Activated CD4-positive, alpha-beta memory T cell treated with anti-CD3 and anti-CD28 coated beads for 36 hours (primary cell): ENCODE measurements around the gene FAM221B. TPM values are rescaled to one million over a fixed set of nuclear protein-coding genes. Genes with fewer than 3 reads are reported as not detected.
A peak's percentile ranks its signal among the peaks of the same experiment; 100 is the strongest.

ENCODE experiments used
- CTCF ChIA-PET: fragments of 350-600 bp; sonication (Branson Sonifier 250); formaldehyde crosslinking; loops from one replicate; lab custom pipeline; 2021; ENCODE audit warnings: antibody characterized with exemption, inconsistent platforms; lab: Charles Lee
- POLR2A ChIA-PET: fragments of 350-600 bp; sonication (Branson Sonifier 250); formaldehyde crosslinking; loops from one replicate; lab custom pipeline; 2021; ENCODE audit warnings: antibody characterized with exemption; lab: Charles Lee
- DNase-seq: peaks from one replicate; pipeline ENCODE4 v3.0.0-alpha.2; 2020
- H3K27ac Mint-ChIP-seq: one replicate; pipeline ENCODE4 v1.8.0; 2021; ENCODE audit warnings: mixed read lengths
- H3K27me3 Mint-ChIP-seq: one replicate; pipeline ENCODE4 v1.8.0; 2021; ENCODE audit warnings: mixed read lengths
- H3K36me3 Mint-ChIP-seq: one replicate; pipeline ENCODE4 v1.8.0; 2021; ENCODE audit warnings: mixed read lengths
- H3K4me1 Mint-ChIP-seq: one replicate; pipeline ENCODE4 v1.8.0; 2021; ENCODE audit warnings: low read depth, mixed read lengths
- H3K4me3 Mint-ChIP-seq: one replicate; pipeline ENCODE4 v1.8.0; 2021; ENCODE audit warnings: mild to moderate bottlenecking, mixed read lengths
- H3K9me3 Mint-ChIP-seq: one replicate; pipeline ENCODE4 v1.8.0; 2021; ENCODE audit warnings: mixed read lengths
- intact Hi-C: fragments of 100-400 bp; cut with micrococcal nuclease; formaldehyde crosslinking; loops from one replicate; pipeline ENCODE4 v1.15.1; 2023
- total RNA-seq, 2 experiments: library from RNA; stranded (reverse); gene quantifications; one replicate each; pipeline ENCODE4 v1.2.3, GENCODE V29; 2021

Gene FAM221B
- total RNA-seq, 2 experiments from 2014 or later: not detected

DNA sequence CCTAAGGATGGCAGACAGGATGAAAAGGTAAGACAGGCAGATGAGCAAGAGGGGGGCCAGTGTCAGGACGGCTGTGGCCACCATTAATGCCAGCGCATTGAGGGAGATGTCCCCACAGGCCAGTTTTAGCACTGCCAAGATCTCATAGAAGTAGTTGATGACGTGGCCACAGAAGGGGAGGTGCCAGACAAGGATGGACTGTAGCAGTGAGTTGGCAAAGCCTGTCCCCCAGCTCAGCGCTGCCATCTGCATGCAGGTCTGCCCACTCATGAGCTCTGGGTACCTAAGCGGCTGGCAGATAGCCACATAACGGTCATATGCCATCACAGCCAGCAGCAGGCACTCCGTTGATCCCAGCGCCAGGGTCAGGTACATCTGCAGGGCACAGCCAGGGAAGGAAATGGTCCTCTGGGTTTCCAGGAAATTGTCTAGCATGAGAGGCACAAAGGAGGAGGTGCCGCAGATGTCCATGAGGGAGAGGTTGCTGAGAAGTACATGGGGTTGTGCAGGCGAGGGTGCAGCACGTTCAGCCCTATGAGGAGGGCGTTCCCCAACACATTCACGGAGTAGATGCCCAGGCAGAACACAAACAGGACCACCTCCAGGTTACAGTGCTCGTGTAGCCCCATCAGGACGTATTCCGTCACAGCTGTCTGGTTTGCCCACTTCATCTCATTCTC lies 30.9 kb upstream of the FAM221B start:
- Mint-ChIP-seq H3K9me3 (no peaks in the 10 kb centered on the region), H3K27ac (no peak overlapping the region), H3K27me3 (peaks cover 15% of the 10 kb centered on the region), H3K4me3 (no peak overlapping the region), H3K4me1 (no peaks in the 10 kb centered on the region), H3K36me3 (no peaks in the 10 kb centered on the region)
- peak; percentile 45 for DNase-seq
- CTCF ChIA-PET: interaction anchor here (0.9 to 1.2 kb wide), 2 partner anchors 24 to 69 kb away, joined by 4 to 5 read pairs; no protein-coding TSS in a partner anchor
- intact Hi-C loops: no loop called here
- POLR2A ChIA-PET: no interaction called here

DNA sequence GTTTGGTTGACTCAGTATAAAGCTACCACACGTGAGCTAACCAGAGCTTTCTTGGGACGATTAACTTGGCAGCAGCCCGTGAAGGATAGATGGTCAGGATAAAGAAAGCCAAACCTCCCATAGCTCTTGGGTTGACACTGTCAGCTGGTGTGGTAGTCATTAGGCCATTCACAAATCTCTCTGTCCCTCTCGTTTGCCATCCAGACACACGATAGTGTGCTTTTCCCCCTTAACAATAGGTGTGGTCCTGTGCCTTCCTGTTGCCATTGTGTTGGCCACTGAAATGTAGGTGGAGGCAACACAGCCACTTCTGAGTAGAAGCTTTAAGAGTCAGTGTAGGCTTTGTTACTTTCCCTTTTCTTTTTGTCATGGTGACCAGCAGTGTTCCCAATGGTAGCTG lies 29.9 kb upstream of the FAM221B start:
- no peak overlapping the region for H3K4me3 Mint-ChIP-seq
- no peak overlapping the region for H3K27ac Mint-ChIP-seq

DNA sequence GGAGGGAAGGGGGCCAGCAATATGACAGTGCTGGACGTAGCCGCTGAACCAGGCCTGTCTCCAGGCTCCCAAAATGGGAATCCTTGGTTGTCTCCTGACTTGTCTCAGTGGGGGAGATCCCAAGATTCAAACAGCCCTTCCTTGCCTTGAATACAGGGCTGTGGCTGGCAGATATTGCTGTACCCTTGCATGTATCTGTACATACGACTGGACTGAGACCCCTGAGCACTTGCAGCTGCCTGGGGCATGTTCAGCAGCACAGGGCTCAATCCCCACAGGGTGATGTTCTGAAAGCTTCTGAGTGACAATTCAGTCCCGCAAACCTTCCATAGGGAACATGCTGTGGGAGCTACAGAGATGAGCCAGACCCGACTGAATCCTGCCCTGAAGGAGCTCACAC lies 28.4 kb upstream of the FAM221B start:
- Mint-ChIP-seq H3K4me1 (no peaks in the 10 kb centered on the region), H3K9me3 (no peaks in the 10 kb centered on the region), H3K4me3 (no peak overlapping the region), H3K27me3 (peaks cover 6% of the 10 kb centered on the region), H3K27ac (no peak overlapping the region), H3K36me3 (no peaks in the 10 kb centered on the region)
- POLR2A ChIA-PET: no interaction called here
- CTCF ChIA-PET: interaction anchor here (1.0 to 2.3 kb wide), 3 partner anchors 21 to 67 kb away, joined by 4 to 9 read pairs (median 9); no protein-coding TSS in a partner anchor
- no peak for DNase-seq
- intact Hi-C loops: no loop called here

More for the DNA sequence above, 29.9 kb upstream of the FAM221B start:
- H3K27me3 Mint-ChIP-seq: peaks cover 11% of the 10 kb centered on the region
- intact Hi-C loops: no loop called here
- POLR2A ChIA-PET: no interaction called here
- H3K9me3 Mint-ChIP-seq: no peaks in the 10 kb centered on the region
- CTCF ChIA-PET: interaction anchor here (0.6 to 2.0 kb wide), 4 partner anchors 23 to 68 kb away, joined by 3 to 9 read pairs (median 4); no protein-coding TSS in a partner anchor
- DNase-seq: no peak
- H3K36me3 Mint-ChIP-seq: no peaks in the 10 kb centered on the region
- no peaks in the 10 kb centered on the region for H3K4me1 Mint-ChIP-seq

DNA sequence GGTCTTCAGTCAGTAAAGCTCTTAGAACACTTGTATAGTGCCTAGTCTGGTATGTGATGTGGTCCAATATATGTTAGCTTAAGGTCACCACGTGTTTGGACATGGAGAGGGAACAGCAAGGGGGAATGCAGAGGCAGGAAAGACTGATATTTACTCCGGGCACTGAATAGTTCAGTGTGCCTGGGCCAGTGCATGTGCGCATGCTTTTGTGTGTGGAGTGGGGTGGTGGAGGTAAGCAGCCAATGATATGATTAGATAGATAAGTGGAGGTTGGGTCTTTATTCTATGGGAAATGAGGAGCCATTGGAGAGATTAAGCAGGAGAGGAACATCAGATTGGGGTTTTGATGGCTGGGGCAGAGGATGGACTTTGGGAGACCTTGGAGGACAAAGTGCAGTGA lies 27.7 kb upstream of the FAM221B start:
- H3K9me3 Mint-ChIP-seq: no peaks in the 10 kb centered on the region
- no peaks in the 10 kb centered on the region for H3K4me1 Mint-ChIP-seq
- H3K27me3 Mint-ChIP-seq: peaks cover under 1% of the 10 kb centered on the region
- no peak for DNase-seq
- H3K36me3 Mint-ChIP-seq: no peaks in the 10 kb centered on the region
- H3K4me3 Mint-ChIP-seq: no peak overlapping the region
- ChIA-PET CTCF (interaction anchor here (1.0 to 2.3 kb wide), 4 partner anchors 21 to 66 kb away, joined by 3 to 9 read pairs (median 6); no protein-coding TSS in a partner anchor), POLR2A (no interaction called here)
- H3K27ac Mint-ChIP-seq: no peak overlapping the region
- intact Hi-C loops: no loop called here

DNA sequence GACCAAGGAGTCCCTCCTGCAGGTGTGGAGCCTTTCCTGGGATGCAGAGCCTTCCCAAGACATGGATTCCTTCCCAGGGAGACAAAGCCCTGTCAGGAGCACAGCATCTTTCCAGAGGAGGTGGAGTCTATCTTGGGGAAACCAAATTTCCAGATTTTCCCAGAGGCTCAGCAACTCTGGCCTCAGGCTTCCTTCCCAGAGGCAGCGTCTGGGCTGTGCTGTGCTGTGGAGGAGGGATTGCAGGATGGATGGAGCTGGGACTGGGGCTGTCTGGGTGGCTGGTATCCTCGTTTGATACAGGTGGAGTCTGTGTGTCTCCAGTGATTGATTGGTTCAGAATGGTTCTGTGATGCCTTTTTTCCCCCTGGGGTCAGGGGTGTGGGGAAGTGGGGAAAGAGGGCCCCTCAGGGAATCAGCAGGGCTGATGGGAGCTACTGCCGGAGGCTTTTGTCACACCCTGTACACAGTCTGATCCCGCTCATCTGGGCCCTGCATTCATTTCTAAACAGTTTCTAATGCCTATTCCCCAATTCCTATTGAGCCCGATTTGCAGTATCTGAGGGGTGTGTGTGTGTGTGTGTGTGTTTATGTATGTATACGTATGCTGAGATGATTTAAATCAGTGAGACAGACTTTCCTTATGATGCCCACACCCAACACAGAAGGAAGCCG lies 25.7 kb upstream of the FAM221B start:
- no peak for DNase-seq
- ChIA-PET POLR2A (no interaction called here), CTCF (interaction anchor here (0.6 kb wide), 1 partner anchor 106 kb away, joined by 3 read pairs; the partner anchor contains the start of genes GBA2 and RGP1)
- Mint-ChIP-seq H3K27me3 (no peaks in the 10 kb centered on the region), H3K36me3 (no peaks in the 10 kb centered on the region), H3K4me3 (no peak overlapping the region), H3K9me3 (no peaks in the 10 kb centered on the region), H3K27ac (no peak overlapping the region), H3K4me1 (no peaks in the 10 kb centered on the region)
- intact Hi-C loops: no loop called here

DNA sequence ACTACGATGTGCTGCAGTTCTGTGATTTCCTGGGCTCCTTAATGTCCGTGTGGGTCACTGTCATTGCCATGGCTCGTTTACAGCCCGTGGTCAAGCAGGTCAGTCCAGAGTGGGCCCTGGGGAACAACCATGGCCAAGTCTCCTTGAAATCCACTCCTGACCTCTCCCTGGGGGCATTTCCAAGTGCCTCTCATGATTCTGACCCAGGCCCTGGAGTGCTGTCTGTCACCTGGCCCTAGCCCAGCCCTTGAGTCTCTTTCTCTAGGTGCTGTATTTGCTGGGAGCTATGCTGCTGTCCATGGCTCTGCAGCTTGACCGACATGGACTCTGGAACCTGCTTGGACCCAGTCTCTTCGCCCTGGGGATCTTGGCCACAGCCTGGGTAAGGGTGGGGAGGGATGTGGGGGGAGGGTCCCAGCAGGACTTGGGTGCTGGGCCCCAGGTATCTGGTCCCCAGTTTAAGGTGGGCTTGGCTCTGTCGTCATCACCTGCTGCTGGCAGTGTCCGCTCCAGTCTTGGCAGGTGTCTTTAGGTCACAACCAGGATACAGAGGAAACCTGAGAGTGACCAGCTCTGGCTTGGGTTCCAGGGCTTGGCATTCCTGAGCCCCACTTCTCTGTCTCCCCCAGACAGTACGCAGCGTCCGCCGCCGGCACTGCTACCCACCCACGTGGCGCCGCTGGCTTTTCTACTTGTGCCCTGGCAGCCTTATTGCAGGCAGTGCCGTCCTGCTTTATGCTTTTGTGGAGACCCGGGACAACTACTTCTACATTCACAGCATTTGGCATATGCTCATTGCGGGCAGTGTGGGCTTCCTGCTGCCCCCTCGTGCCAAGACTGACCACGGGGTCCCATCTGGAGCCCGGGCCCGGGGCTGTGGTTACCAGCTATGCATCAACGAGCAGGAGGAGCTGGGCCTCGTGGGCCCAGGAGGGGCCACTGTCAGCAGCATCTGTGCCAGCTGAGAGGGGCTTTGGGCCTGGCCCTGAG lies 24.6 kb upstream of the FAM221B start:
- DNase-seq: no peak
- H3K36me3 Mint-ChIP-seq: no peaks in the 10 kb centered on the region
- CTCF ChIA-PET: interaction anchor here (1.6 kb wide), 1 partner anchor 63 kb away, joined by 5 read pairs; no protein-coding TSS in a partner anchor
- no peak overlapping the region for H3K4me3 Mint-ChIP-seq
- intact Hi-C loops: no loop called here
- peaks cover 2% of the 10 kb centered on the region for H3K4me1 Mint-ChIP-seq
- POLR2A ChIA-PET: no interaction called here
- no peaks in the 10 kb centered on the region for H3K9me3 Mint-ChIP-seq
- no peaks in the 10 kb centered on the region for H3K27me3 Mint-ChIP-seq
- H3K27ac Mint-ChIP-seq: no peak overlapping the region

DNA sequence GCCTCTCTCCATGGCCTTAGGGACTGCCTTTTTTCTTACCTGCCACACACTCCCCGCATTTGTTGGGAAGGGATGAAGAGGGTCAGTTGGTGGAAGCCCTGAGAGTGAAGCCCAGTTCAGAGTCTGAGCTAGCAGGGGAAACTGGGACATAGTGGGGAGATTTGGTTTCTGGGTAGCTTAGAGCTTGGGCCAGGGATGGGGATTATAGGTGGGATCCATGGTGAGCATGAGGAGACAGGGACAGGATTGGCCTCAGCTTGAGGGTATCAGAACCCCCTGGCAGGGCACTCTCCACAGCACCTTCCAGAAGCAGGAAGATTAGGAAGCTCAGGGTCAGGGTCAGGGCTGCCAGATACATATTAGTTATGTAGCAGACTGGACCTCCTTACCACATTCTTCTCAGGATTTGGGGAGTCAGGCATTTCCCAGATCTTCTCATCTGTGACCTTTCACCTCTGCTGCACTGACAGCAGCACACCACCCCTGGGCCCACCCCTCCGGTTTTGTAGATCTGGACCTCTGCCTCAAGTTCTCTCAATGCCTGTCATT lies 23.8 kb upstream of the FAM221B start:
- intact Hi-C loops: no loop called here
- CTCF ChIA-PET: interaction anchor here (1.6 kb wide), 1 partner anchor 62 kb away, joined by 5 read pairs; no protein-coding TSS in a partner anchor
- DNase-seq: no peak
- no peaks in the 10 kb centered on the region for H3K27me3 Mint-ChIP-seq
- POLR2A ChIA-PET: no interaction called here
- peaks cover 11% of the 10 kb centered on the region for H3K4me1 Mint-ChIP-seq
- H3K36me3 Mint-ChIP-seq: no peaks in the 10 kb centered on the region
- no peaks in the 10 kb centered on the region for H3K9me3 Mint-ChIP-seq
- H3K27ac Mint-ChIP-seq: no peak overlapping the region
- no peak overlapping the region for H3K4me3 Mint-ChIP-seq

DNA sequence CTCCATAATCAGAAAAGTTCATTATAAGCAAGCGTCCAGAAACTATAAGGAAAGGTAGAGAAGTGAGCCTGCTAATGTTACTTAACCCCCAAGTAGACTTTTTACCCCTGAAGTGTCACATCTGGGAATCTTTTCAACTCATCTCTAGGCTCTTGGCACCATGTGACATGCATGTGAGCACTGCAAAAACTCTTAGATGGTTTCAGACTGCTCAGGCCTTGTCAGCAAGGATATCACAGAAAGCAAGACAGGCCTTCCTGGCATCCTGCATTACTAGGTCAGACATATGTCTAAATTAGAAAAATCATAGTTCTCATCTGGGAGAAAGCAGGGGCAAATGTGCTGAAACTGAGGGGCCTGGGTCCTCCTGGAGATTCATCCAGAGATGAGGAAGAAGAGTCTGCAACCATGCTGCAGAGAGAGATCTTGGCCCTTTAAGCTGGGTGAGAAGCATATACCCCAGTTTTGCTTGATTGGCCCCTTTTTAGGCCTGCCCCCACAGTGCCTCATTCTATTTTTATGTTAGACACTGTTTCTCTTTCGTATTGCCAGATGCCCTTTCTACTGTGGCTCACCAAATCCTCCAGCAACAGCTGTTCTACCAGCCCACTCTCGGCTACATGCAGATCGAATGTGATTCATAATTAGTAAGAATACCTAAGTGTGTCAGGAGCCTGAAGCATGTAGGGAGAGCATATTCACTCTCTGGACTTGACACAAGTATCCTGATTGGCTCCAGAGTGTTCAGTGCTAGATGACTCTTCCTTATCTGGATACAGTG lies 19.4 kb upstream of the FAM221B start:
- POLR2A ChIA-PET: no interaction called here
- DNase-seq: peak; percentile 69
- CTCF ChIA-PET: interaction anchor here (0.7 to 1.2 kb wide), 3 partner anchors 58 to 152 kb away, joined by 3 to 4 read pairs (median 3); no protein-coding TSS in a partner anchor
- Mint-ChIP-seq H3K4me1 (peaks cover 33% of the 10 kb centered on the region), H3K4me3 (no peak overlapping the region), H3K9me3 (no peaks in the 10 kb centered on the region), H3K27ac (no peak overlapping the region), H3K27me3 (no peaks in the 10 kb centered on the region), H3K36me3 (no peaks in the 10 kb centered on the region)
- intact Hi-C loops: loop anchor here (2.0 kb wide), 1 partner anchor 33 kb away; the partner anchor contains the start of gene HINT2

DNA sequence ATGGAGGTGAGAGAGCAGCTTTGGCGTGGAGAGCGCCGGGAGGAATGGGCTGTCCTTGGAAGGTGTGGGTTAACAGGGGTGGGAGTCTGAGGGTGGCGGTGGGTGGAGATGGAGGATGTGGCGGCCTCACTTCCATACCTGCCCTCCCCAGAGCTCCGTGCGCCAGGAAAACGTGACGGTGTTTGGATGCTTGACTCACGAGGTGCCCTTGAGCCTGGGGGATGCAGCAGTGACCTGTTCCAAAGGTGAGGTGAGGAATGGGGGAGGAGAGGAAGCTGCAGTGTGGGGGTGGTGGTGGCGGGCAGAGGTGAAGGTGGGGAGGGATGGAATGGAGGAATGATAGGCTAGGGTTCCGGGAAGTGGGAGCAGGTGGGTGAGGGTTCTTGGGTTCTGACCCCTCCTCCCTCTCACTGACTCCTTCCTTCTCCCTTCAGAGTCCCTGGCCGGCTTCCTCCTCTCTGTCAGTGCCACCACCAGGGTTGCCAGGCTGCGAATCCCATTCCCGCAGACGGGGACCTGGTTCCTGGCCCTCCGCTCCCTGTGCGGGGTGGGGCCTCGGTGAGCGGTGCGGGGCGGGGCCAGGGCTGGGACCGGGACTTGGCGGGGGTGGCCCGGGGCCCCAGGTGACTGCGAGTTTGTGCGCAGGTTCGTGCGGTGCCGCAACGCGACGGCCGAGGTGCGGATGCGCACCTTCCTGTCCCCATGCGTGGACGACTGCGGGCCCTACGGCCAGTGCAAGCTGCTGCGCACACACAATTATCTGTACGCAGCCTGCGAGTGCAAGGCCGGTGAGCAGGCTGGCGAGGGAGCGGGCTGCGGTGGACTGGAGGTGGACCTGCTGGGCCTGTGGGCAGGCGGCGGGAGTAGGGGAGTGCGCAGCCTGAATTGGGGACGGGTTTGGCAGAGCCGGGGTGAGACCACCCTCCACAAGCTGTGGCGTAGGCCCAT lies 17.6 kb upstream of the FAM221B start:
- CTCF ChIA-PET: interaction anchor here (0.7 to 1.6 kb wide), 4 partner anchors 12 to 175 kb away, joined by 3 to 9 read pairs (median 4); partner anchors contain the start of gene HINT2
- no peak for DNase-seq
- Mint-ChIP-seq H3K4me3 (no peak overlapping the region), H3K27ac (no peak overlapping the region), H3K36me3 (no peaks in the 10 kb centered on the region), H3K27me3 (no peaks in the 10 kb centered on the region), H3K4me1 (peaks cover 36% of the 10 kb centered on the region), H3K9me3 (no peaks in the 10 kb centered on the region)
- POLR2A ChIA-PET: no interaction called here
- intact Hi-C loops: loop anchor here (2.0 kb wide), 1 partner anchor 17 kb away; the partner anchor contains the start of genes FAM221B and TMEM8B
